ENCODE results near the gene CEACAM21. TPM values are rescaled to one million over a fixed set of nuclear protein-coding genes. Genes with fewer than 3 reads are reported as not detected.

CEACAM21 gene
- polyA plus RNA-seq (2014; cell fraction: cytosol; rRNA removed) = not detected in 2 replicates
- polyA plus RNA-seq (2014; cell fraction: nucleus; rRNA removed) = not detected in 2 replicates

- no peak for DNase-seq (ENCODE audit: low spot score)
Observed at GRCh38 chr19:41575998-41576397, at the start of gene CEACAM21. TSS of gene CEACAM21 (plus strand) at chr19:41576166. CDS start at chr19:41576275, 109 bp downstream.

GRCh38 chr19:41527089-41527488 lies 48.9 kb upstream of the CEACAM21 start:
- no peak for DNase-seq (ENCODE audit: low spot score)

- DNase-seq (ENCODE audit: low spot score) = no peak
Observed at GRCh38 chr19:41528106-41528505, 47.9 kb upstream of the CEACAM21 start.

- no peak for DNase-seq (ENCODE audit: low spot score)
Observed at GRCh38 chr19:41529484-41530183, 46.3 kb upstream of the CEACAM21 start.

- no peak for DNase-seq (ENCODE audit: low spot score)
Observed at GRCh38 chr19:41530184-41530534, 45.8 kb upstream of the CEACAM21 start.

- DNase-seq (ENCODE audit: low spot score) = no peak
Observed at GRCh38 chr19:41530761-41531301, 45.1 kb upstream of the CEACAM21 start.

DNA sequence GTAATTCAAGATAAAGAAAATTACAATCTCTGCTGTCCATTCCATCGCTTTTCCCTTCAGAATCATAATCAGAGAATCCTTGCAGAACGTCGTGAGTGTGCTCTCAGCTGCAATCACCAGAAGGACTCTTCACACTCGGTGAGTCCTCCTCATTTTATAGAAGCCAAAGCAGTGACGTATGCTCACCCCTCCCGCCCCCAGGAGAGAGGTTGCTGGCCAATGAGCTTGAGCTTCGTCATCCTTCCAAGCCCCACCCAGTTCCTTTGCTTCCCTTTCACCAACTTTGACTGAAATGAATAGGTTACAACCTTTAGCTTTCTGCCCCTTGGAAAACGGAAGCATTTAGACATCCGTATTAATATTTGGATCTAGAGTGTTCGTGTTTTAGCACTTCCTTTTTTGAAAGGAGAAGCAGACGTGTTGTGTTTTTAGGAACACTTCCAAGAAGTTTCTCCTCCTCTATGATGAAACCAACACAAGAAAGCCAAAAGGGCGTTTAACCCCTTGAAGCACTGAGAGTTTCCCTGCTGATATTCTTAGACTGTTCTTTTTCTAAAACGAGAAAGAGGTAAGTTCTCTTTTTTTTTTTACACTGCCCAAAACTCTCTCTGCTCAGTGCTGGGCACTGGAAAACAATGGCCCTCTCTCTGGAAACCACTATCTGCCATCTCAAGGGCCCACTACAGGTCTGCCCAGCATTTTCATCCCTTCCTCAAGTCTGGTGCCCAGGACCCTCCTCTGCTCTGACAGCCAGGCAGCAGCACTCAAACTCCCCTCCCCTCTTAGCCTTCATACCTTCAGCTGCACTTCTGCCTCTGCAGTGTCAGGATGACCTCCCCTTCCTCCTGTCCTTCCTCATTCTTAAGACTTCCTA lies 44.3 kb upstream of the CEACAM21 start:
- no peak for DNase-seq (ENCODE audit: low spot score)

DNA sequence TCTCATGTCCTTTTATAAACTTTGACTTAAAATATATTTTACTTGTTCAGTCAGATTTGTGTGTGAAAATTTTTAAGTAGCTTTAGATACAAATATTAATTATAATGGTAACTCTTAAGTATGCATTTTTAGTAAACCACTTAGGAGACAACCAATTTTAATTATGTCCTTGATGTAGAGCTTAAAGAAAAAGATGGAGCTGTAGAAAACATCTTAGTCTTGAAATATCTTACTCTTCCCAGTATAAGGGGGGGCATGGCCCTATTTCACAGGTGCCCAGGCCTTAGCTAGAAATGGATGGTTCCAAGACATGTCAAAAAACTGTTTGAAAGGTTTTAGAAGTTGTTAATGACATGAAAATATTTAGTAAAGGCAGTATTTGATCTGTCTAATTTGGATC lies 43.4 kb upstream of the CEACAM21 start:
- DNase-seq (ENCODE audit: low spot score) = no peak

DNA sequence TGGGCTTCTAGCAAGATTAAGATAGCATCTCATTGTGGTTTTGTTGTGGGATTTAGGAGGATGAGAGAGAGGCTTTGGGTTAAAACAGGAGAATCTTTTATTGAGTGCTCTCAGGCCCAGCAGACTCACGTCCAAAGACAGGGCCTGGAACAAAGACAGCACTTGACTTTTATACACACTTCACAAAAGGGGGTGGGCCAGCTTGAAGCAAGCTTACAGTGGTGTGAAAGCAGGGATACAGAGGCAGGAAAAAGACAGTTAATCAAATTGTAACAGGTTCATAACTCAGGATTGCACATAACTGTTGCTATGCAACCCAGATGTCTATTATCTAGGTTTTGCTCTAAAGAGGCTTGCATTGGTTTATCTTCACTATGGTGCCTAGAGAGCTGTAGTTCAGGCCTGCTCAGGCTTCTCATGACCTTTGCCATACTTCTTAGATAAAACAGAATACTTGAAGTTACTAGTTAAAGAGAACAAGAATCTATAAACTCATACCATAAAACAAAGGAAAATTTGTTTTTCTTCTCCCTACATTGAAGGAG lies 42.2 kb upstream of the CEACAM21 start:
- DNase-seq (ENCODE audit: low spot score) = no peak

DNA sequence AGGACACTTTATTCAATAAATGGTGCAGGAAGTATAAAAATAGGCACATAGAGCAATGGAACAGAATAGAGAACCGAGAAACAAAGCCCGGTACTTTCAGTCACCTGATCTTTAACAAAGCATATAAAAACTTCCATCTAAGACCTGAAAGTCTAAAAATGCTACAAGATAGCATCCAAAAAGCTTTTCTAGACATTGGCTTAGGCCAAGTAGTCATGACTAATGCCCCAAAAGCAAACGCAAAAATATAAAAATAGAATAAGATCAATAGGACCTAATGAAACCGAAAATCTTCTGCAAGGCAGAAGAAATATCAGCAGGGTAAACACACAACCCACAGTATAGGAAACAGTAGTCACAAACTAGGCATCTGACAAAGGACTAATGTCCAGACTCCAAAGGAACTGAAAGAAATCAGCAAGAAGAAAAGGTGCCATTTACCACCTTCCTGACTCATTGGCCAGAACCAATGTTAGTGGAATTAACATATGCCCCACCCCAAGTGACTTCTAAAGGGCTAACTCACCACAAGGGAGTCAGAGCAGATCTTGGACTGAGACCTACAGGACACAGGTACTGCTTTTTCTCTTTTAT lies 40.8 kb upstream of the CEACAM21 start:
- no peak for DNase-seq (ENCODE audit: low spot score)

DNA sequence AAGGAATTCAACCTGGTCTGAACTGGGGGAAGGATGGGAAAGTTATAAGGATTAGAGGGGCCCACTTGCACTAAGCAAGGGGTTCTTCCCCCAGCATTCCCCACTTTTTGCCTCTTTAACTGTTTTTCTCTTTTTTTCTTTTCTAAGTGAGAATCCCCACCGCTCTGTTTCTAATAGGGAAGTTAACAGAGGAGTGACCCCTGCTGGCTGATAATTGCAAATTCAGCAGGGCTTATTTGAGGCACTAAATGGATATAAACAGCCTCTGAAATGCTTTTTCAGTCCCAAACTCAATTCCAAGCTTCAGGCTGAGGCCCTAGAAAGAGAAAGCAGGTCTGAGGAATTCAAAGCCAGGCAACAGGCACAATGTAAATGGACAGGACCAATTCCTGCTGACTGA lies 38.2 kb upstream of the CEACAM21 start:
- DNase-seq (ENCODE audit: low spot score) = no peak

DNA sequence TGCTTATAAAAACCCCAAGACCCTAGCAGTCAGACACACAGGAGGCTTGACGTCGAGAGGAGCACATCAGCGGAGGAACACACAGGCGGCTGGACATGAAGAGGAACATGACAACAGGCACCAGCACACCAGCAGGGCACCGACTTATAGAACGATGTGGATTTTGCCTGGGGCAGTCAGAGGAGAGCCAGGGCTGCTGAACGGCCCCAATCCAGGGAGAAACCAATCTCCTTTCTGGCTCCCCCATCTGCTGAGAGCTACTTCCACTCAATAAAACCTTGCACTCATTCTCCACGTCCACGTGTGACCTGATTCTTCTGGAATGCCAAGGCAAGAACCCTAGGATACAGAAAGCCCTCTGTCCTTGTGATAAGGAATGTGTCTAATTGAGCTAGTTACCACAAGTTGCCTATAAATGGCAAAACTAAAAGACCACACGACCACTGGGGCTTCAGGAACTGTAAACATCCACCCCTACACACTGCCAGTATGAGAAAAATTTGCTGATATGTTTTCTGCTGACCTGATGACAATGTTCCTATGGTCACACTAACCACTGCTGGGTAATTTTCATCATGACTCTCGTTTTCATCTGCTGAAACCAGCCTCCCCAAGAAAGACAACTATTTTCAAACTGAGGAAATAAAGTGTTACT lies 35.8 kb upstream of the CEACAM21 start:
- no peak for DNase-seq (ENCODE audit: low spot score)

DNA sequence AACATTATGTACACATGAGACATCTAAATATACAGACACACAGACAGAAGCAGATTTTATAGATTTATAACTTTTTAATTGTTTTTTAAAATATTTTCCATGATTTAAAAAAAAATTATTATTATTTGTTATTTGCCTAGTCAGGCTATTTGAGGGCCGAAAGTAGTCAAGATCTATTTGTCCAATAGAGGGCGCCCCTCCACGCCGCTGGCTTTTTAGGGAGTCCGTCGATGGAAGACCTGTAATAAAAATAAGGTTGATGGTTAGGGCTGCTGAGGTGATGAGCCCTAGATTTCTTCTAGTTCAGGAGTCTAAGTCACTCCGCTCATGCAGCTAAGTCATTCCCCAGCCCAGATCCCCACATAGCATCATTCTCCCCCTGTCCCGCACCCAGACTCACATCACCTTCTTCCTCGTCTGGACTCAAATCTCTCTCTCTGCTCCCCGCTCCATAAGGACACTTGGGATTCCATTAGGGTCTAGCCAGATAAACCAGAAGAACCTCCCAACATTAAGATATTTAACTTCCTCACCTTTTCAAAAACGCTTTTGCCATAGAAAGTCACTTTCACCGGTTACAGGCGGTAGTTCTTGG lies 33.9 kb upstream of the CEACAM21 start:
- no peak for DNase-seq (ENCODE audit: low spot score)

- no peak for DNase-seq (ENCODE audit: low spot score)
Observed at GRCh38 chr19:41542622-41543021, 33.3 kb upstream of the CEACAM21 start.

- DNase-seq (ENCODE audit: low spot score) = no peak
Observed at GRCh38 chr19:41543582-41543981, 32.4 kb upstream of the CEACAM21 start.

DNA sequence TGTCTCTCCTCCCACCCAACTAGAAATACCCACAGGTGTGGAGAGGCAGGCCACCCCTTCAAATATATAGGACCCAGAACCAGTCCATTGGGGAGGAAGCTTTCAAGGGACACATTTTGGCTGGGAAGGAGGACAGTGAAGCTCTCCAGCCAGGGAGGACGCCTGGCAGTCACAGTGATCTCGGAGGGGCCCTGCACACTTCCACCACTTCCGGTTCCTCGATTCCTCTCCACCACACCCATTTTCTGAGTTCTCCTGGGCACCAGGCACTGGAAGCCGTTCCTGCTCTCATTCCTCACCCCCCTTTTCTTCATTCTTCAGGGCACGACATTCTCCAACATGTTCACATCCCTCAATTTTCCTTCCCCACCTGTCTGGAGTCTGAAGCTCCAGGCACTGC lies 30.4 kb upstream of the CEACAM21 start:
- no peak for DNase-seq (ENCODE audit: low spot score)

DNA sequence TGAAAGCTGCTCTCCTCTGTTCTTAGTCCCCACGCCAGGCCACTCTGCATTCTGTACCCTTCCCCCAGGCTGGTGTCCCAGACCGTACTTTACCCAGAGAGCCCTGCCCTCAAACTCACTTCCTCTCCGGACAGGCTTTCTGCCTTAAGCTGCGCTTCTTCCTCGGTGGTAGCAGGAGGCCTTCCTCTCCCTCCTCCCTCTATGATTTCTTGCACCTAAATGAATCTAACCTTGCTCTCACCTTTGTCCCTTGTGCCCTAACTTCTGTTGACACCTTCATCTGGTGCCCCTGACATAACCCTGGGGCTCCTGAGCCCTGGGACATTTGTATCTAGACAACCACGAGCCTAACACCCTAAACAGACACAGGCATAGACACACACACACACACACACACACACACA lies 29.6 kb upstream of the CEACAM21 start:
- DNase-seq (ENCODE audit: low spot score) = no peak

DNA sequence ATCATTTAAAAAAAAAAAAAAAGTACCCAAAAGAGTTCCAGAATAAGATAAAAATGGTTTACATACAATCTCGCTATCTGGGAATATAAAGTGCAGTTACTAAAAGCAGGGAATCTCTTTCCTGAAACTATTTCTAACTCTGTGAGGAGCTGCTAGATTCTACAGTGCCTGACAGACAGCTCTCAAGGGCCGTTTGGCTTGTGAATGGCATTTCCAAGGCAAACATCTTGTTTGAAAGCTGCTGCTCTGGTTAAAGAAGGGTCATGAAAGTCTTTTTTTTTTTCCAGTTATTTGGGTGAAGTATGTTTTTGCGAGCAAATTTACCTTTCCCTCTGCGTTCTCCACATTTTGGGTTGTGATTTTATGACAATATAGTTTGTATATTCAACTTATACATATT lies 29.0 kb upstream of the CEACAM21 start:
- DNase-seq (ENCODE audit: low spot score) = no peak

- no peak for DNase-seq (ENCODE audit: low spot score)
Observed at GRCh38 chr19:41547569-41547968, 28.4 kb upstream of the CEACAM21 start.

GRCh38 chr19:41548047-41548446 lies 27.9 kb upstream of the CEACAM21 start:
- no peak for DNase-seq (ENCODE audit: low spot score)
